Glutamatergic neuron (in vitro differentiated cells): ENCODE measurements around the gene SULT1C4. TPM values are rescaled to one million over a fixed set of nuclear protein-coding genes. Genes with fewer than 3 reads are reported as not detected.
A peak's percentile ranks its signal among the peaks of the same experiment; 100 is the strongest.

Source experiments
- DNase-seq: peaks from one replicate; pipeline ENCODE4 v3.0.0; 2022
- H3K27ac Mint-ChIP-seq: one replicate; pipeline ENCODE4 v1.8.0; 2020; ENCODE audit warnings: mild to moderate bottlenecking, mixed read lengths, inconsistent platforms; ENCODE audit not compliant: unreplicated experiment
- H3K27me3 Mint-ChIP-seq: one replicate; pipeline ENCODE4 v1.8.0; 2020; ENCODE audit warnings: mild to moderate bottlenecking, moderate library complexity, mixed read lengths, inconsistent platforms; ENCODE audit not compliant: unreplicated experiment
- H3K36me3 Mint-ChIP-seq: one replicate; pipeline ENCODE4 v1.8.0; 2020; ENCODE audit warnings: mild to moderate bottlenecking, mixed read lengths, inconsistent platforms; ENCODE audit not compliant: unreplicated experiment
- H3K4me1 Mint-ChIP-seq: one replicate; pipeline ENCODE4 v1.8.0; 2020; ENCODE audit warnings: mild to moderate bottlenecking, low read depth, mixed read lengths, inconsistent platforms; ENCODE audit not compliant: unreplicated experiment
- H3K4me3 Mint-ChIP-seq: one replicate; pipeline ENCODE4 v1.8.0; 2020; ENCODE audit warnings: mild to moderate bottlenecking, mixed read lengths, inconsistent platforms; ENCODE audit not compliant: unreplicated experiment
- H3K9me3 Mint-ChIP-seq: one replicate; pipeline ENCODE4 v1.8.0; 2020; ENCODE audit warnings: mild to moderate bottlenecking, moderate library complexity, mixed read lengths, inconsistent platforms; ENCODE audit not compliant: unreplicated experiment
- long read RNA-seq: library from polyadenylated mRNA; unstranded; transcript quantifications from one replicate; pipeline ENCODE4 v2.0.0, GENCODE V29; 2020; ENCODE audit not compliant: unreplicated experiment
- total RNA-seq: library from RNA; stranded (reverse); fragmentation: NEBNext Ultra II Directional; extraction: Animal tissue kit (Norgen Biotek cat#: 25700); gene quantifications from one replicate; pipeline ENCODE4 v1.2.1, GENCODE V29; 2021; ENCODE audit not compliant: unreplicated experiment
- TF ChIP-seq, protein P1 (sequence below): fragments of 200-600 bp; sonication (generic); IDR thresholded peaks from one replicate; pipeline ENCODE4 v1.5.0; 2021; ENCODE audit not compliant: partially characterized antibody, unreplicated experiment

SULT1C4 gene
- total RNA-seq = 1.6 TPM
- long read RNA-seq, partial matches to known transcripts = 1 of 1 reads
- long read RNA-seq, other reads (novel, unspliced or antisense) = 0 of 1 reads

DNA sequence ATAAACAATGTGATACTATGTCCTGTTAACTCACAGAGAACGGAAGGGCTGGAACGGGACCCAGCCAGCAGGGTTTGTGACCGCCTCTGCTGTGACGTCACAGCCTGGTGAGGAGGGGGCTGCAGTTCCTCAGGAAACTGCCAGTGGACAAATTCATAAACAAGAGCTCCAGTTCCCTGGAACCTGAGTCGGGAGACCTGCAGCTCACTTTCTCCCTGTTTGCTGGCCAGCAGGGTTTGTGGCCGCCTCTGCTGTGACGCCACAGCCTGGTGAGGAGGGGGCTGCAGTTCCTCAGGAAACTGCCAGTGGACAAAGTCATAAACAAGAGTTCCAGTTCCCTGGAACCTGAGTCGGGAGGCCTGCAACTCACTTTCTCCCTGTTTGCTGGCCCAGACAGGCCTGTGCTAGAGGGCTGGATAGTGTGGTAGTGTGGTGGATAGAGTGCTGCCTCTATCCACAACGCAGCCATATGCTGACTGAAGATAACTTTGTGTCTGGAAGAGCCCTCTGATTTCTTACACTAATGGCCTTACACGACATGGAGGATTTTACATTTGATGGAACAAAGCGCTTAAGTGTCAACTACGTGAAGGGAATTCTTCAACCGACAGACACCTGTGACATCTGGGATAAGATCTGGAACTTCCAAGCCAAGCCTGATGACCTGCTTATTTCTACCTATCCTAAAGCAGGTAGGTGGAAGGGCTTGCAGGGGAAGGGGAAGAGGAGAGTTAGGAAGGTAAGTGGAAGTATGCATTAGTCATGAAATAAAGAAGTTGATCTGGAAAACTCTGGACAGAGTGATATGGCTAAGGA lies at the start of gene SULT1C4:
TSS of gene SULT1C4 (plus strand) at position 140 of the 816 bp plus-strand sequence. CDS start at position 524, 384 bp downstream.
- peak within 1 kb of the TSS; percentile 36 for H3K4me3 Mint-ChIP-seq
- H3K9me3 Mint-ChIP-seq = peaks cover 2% of the 10 kb centered on the region
- H3K27ac Mint-ChIP-seq = no peak within 1 kb of the TSS
- H3K4me1 Mint-ChIP-seq = peaks cover 3% of the 10 kb centered on the region
- H3K36me3 Mint-ChIP-seq = no peaks in the 10 kb centered on the region
- DNase-seq = peak; percentile 61
- no peaks in the 10 kb centered on the region for H3K27me3 Mint-ChIP-seq
- TF ChIP-seq, protein P1, sequence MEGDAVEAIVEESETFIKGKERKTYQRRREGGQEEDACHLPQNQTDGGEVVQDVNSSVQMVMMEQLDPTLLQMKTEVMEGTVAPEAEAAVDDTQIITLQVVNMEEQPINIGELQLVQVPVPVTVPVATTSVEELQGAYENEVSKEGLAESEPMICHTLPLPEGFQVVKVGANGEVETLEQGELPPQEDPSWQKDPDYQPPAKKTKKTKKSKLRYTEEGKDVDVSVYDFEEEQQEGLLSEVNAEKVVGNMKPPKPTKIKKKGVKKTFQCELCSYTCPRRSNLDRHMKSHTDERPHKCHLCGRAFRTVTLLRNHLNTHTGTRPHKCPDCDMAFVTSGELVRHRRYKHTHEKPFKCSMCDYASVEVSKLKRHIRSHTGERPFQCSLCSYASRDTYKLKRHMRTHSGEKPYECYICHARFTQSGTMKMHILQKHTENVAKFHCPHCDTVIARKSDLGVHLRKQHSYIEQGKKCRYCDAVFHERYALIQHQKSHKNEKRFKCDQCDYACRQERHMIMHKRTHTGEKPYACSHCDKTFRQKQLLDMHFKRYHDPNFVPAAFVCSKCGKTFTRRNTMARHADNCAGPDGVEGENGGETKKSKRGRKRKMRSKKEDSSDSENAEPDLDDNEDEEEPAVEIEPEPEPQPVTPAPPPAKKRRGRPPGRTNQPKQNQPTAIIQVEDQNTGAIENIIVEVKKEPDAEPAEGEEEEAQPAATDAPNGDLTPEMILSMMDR = no peak

DNA sequence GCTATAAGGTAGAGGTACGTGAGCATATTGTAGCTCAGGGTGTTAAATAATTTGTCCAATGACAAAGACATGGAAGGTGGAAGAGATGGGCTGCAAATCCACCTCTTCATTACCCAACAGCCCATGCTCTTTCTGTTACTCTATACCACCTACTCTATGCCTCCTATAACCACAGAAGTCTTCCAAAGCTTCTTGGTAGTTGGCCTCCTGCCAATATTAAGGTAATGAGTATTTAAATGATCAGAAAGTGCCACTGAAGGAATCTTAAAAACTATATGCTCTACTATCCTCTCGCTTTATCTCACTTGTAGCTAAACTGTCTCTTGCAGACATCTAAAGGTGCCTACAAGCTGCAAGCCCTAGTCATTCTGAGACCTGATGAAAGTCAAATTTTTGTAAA lies 48.0 kb upstream of the SULT1C4 start:
- no peaks in the 10 kb centered on the region for H3K36me3 Mint-ChIP-seq
- no peaks in the 10 kb centered on the region for H3K9me3 Mint-ChIP-seq
- no peak overlapping the region for H3K4me3 Mint-ChIP-seq
- H3K27ac Mint-ChIP-seq = no peak overlapping the region
- TF ChIP-seq, protein P1 = no peak
- no peaks in the 10 kb centered on the region for H3K27me3 Mint-ChIP-seq
- H3K4me1 Mint-ChIP-seq = no peaks in the 10 kb centered on the region
- DNase-seq = no peak

DNA sequence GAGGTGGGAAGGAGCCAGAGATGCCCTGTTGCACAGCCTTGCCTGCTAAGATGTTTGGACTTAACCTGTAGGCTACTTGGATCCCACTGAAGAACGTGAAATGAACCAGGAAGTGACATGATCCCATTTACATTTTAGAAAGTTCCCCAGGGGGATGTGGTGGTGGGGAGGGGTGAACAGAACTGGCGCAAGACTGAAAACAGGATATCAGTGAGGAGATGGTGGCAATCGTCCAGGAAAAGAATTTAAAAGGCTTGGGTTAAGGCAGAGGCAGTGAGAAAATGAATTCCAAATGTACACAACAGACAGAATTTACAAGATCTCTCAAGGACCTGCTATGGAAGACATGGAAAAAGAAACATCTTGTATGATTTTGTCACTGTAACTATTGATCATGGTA lies 46.8 kb upstream of the SULT1C4 start:
- Mint-ChIP-seq H3K9me3 (no peaks in the 10 kb centered on the region), H3K27ac (no peak overlapping the region), H3K27me3 (no peaks in the 10 kb centered on the region), H3K36me3 (no peaks in the 10 kb centered on the region), H3K4me3 (no peak overlapping the region), H3K4me1 (no peaks in the 10 kb centered on the region)
- DNase-seq = no peak
- TF ChIP-seq, protein P1 = no peak

DNA sequence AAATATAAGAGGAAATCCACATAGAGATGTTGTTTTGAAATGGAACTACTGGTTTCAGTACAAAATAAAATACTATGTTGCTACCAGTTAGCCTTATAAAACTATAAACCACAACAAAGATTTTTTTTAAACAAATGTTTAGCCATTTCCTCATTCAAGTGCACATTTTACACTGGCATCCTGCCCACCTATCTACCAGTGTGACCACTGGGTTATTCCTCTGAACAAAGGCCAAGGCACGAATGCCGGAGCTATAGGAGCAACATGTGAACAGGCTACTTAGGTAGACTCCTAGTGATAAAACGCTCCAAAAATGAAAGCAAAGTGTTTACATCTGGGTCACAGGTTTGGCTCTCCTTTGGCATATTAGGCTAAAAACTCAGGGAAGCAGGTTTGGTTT lies 31.8 kb upstream of the SULT1C4 start:
- Mint-ChIP-seq H3K4me3 (no peak overlapping the region), H3K36me3 (no peaks in the 10 kb centered on the region), H3K27me3 (no peaks in the 10 kb centered on the region), H3K27ac (no peak overlapping the region), H3K4me1 (no peaks in the 10 kb centered on the region), H3K9me3 (peaks cover 2% of the 10 kb centered on the region)
- TF ChIP-seq, protein P1 = no peak
- DNase-seq = no peak

DNA sequence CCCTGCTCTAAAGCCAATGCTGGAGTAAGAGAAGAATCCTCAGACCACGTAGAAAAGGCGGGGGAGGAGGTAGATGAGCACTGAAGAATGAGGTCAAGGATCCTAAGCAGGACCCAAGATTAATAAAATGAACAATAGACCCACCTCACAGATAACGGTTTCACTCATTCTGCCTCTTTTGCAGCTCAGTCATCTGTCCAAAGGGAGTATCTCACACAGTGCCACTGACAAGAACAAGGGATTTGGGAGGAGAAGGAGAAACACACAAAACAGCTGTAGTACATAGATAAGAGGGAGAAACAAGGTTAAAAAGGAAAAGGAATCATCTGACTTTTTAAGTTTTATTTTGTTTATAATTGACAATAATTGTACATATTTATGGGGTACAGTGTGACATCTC lies 30.9 kb upstream of the SULT1C4 start:
- peaks cover 2% of the 10 kb centered on the region for H3K9me3 Mint-ChIP-seq

More for the DNA sequence above, 30.9 kb upstream of the SULT1C4 start:
- no peak overlapping the region for H3K4me3 Mint-ChIP-seq
- H3K4me1 Mint-ChIP-seq = no peaks in the 10 kb centered on the region
- TF ChIP-seq, protein P1 = no peak
- DNase-seq = no peak
- H3K36me3 Mint-ChIP-seq = no peaks in the 10 kb centered on the region
- H3K27me3 Mint-ChIP-seq = no peaks in the 10 kb centered on the region
- no peak overlapping the region for H3K27ac Mint-ChIP-seq
